PC-9 (cell line): Measurements from ENCODE around the gene SCT. TPM values are rescaled to one million over a fixed set of nuclear protein-coding genes. Genes with fewer than 3 reads are reported as not detected.

Source experiments
- BruUV-seq: library from RNA; stranded (reverse); fragments of 400-500 nt; replicated peaks from 2 replicates; lab custom pipeline; 2021; lab: Mats Ljungman, UMichigan
- CTCF ChIA-PET: fragments of 300-600 bp; sonication (Branson Sonifier 250); formaldehyde crosslinking; loops from one replicate; lab custom pipeline; 2022; ENCODE audit warnings: antibody characterized with exemption; lab: Charles Lee
- POLR2A ChIA-PET: fragments of 300-600 bp; sonication (Branson Sonifier 250); formaldehyde crosslinking; loops from one replicate; lab custom pipeline; 2022; ENCODE audit warnings: antibody characterized with exemption; ENCODE audit not compliant: unreplicated experiment; lab: Charles Lee
- DNase-seq, 2 experiments: peaks; one replicate each; pipeline versions ENCODE4 v3.0.0 to v3.0.0-alpha.2; 2015 to 2022; ENCODE audit warnings: mixed read lengths in 1 of 2
- H2AFZ ChIP-seq: fragments of 200-600 bp; sonication (generic); 2 replicates; pipeline ENCODE4 v1.8.1; 2017; ENCODE audit warnings: antibody characterized with exemption
- H3F3A ChIP-seq: fragments of 200-600 bp; sonication (generic); 2 replicates; pipeline ENCODE4 v1.8.1; 2017; ENCODE audit warnings: antibody characterized with exemption, mild to moderate bottlenecking, low read depth; ENCODE audit not compliant: insufficient read depth
- H3K27ac ChIP-seq: fragments of 200-600 bp; sonication (generic); 2 replicates; pipeline ENCODE4 v1.6.1; 2016; ENCODE audit warnings: mixed run types
- H3K27me3 ChIP-seq: fragments of 200-600 bp; sonication (generic); 2 replicates; pipeline ENCODE4 v1.6.1; 2016; ENCODE audit warnings: low read depth, mixed run types; ENCODE audit not compliant: insufficient read depth
- H3K36me3 ChIP-seq: fragments of 200-600 bp; sonication (generic); 2 replicates; pipeline ENCODE4 v1.6.1; 2016; ENCODE audit warnings: low read depth, mixed run types
- H3K4me1 ChIP-seq: fragments of 200-600 bp; sonication (generic); replicated peaks from 2 replicates; pipeline ENCODE4 v1.6.1; 2016; ENCODE audit warnings: mixed run types; ENCODE audit not compliant: insufficient read depth
- H3K4me2 ChIP-seq: fragments of 200-600 bp; sonication (generic); 2 replicates; pipeline ENCODE4 v1.6.1; 2017; ENCODE audit warnings: mixed run types
- H3K4me3 ChIP-seq: fragments of 200-600 bp; sonication (generic); 2 replicates; pipeline ENCODE4 v1.6.1; 2016; ENCODE audit warnings: mixed run types
- H3K79me2 ChIP-seq: fragments of 200-600 bp; sonication (generic); 2 replicates; pipeline ENCODE4 v1.6.1; 2017; ENCODE audit warnings: low read depth, mixed run types
- H3K9me2 ChIP-seq: fragments of 200-600 bp; sonication (generic); 2 replicates; pipeline ENCODE4 v1.8.1; 2017; ENCODE audit warnings: mild to moderate bottlenecking; ENCODE audit not compliant: insufficient read depth
- H3K9me3 ChIP-seq: fragments of 200-600 bp; sonication (generic); 2 replicates; pipeline ENCODE4 v1.8.1; 2016; ENCODE audit warnings: low read depth; ENCODE audit not compliant: insufficient read depth
- H4K20me1 ChIP-seq: fragments of 200-600 bp; sonication (generic); 2 replicates; pipeline ENCODE4 v1.8.1; 2017; ENCODE audit not compliant: insufficient read depth
- EZH2 ChIP-seq: fragments of 200-600 bp; sonication (generic); IDR thresholded peaks from 2 replicates; pipeline ENCODE4 v1.8.0; 2017; ENCODE audit warnings: antibody characterized with exemption, low read depth
- intact Hi-C: fragments of 100-400 bp; cut with micrococcal nuclease; formaldehyde crosslinking; loops from one replicate; pipeline ENCODE4 v1.10.0; 2022; ENCODE audit not compliant: unreplicated experiment
- total RNA-seq: library from RNA; stranded (reverse); gene quantifications from 2 replicates; pipeline ENCODE4 v1.2.3, GENCODE V29; 2021
- TF ChIP-seq, protein P1 (sequence below): fragments of 200-600 bp; sonication (generic); conservative IDR thresholded peaks from 2 replicates; pipeline ENCODE4 v1.6.1; 2017; ENCODE audit warnings: mixed run types, antibody characterized with exemption, mild to moderate bottlenecking, moderate library complexity

SCT gene
- total RNA-seq, 1 experiment from 2014 or later = not detected

DNA sequence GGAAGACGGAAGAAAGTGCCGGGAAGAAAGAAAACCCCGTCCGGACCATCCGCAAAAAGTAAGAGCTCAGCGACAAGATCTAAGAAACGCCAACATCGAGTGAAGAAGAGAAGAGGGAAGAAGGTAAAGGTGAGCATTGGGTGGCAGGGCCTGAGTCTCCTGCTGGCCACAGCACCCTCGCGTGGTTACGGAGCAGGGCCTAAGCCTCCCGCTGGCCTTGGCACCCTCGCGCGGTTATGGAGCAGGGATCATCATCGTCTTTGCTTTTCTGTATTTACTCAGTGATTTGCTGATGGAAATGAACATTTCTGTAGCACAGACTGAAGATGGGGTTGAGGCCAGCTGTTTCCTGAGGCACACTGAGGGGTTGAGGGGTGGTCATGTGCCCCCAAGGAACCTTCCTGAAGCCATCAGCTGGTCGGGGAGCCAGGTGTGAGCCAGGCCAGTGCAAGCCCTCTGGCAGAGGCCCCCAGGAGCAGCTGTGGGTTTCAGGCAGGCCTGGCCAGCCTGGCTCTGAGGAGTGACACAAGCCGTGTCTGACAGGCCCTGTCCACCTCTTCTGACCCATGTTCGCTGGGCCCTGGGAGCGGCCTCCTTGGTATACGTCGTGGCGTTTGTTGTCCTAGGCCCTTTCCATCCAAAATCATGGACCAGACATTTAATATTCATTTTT is 25.3 kb downstream of the SCT start:
- CTCF ChIA-PET = no interaction called here
- POLR2A ChIA-PET = no interaction called here
- intact Hi-C loops = no loop called here

DNA sequence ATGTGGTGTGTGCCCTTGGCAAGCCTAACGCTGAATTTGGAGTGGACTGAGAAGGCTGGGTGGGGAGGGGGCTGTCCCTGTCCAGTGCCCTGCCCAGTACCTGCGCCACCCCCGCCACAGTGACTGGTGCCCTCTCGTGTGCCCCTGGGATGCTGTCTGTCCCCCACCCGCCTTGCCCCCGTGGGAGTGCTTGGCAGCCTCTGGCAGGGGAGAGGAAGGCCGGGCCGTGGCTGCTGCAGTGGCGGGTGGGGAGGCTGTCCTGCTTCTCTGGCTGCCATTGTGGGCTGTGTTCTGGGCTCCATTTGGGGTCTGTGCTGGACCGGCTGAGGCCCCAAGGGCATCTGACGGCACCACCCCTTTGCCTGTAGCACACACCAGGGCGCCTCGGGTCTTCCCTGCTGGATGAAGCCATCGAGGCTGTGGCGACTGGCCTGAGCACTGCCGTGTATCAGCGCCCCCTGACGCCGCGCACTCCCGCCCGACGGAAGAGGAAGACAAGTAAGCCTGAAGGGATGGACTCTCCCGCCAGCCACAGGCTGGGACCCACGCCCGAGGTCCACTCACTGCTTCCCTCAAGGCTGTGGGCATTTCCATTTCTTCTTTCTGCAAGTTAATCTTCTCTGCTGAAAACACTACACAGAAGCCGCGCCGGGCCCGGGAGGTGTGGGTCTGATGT is 28.8 kb downstream of the SCT start:
- no peak for TF ChIP-seq EZH2
- TF ChIP-seq, protein P1, sequence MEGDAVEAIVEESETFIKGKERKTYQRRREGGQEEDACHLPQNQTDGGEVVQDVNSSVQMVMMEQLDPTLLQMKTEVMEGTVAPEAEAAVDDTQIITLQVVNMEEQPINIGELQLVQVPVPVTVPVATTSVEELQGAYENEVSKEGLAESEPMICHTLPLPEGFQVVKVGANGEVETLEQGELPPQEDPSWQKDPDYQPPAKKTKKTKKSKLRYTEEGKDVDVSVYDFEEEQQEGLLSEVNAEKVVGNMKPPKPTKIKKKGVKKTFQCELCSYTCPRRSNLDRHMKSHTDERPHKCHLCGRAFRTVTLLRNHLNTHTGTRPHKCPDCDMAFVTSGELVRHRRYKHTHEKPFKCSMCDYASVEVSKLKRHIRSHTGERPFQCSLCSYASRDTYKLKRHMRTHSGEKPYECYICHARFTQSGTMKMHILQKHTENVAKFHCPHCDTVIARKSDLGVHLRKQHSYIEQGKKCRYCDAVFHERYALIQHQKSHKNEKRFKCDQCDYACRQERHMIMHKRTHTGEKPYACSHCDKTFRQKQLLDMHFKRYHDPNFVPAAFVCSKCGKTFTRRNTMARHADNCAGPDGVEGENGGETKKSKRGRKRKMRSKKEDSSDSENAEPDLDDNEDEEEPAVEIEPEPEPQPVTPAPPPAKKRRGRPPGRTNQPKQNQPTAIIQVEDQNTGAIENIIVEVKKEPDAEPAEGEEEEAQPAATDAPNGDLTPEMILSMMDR = no peak
- no TSS peak for BruUV-seq

More for the DNA sequence above, 25.3 kb downstream of the SCT start:
- no peaks in the 10 kb centered on the region for H3K9me3 ChIP-seq
- no peaks in the 10 kb centered on the region for H3K79me2 ChIP-seq
- no peak overlapping the region for H3K4me2 ChIP-seq
- H3F3A ChIP-seq = no peaks in the 10 kb centered on the region
- H3K27ac ChIP-seq = no peak overlapping the region
- no peaks in the 10 kb centered on the region for H3K27me3 ChIP-seq
- TF ChIP-seq EZH2 = no peak
- TF ChIP-seq, protein P1 = no peak
- H3K4me3 ChIP-seq = no peak overlapping the region
- no TSS peak for BruUV-seq
- DNase-seq = no peak
- H2AFZ ChIP-seq = no peak overlapping the region
- no peaks in the 10 kb centered on the region for H3K9me2 ChIP-seq
- H4K20me1 ChIP-seq = no peaks in the 10 kb centered on the region; the same call in 1 of the 2 replicates
- no peaks in the 10 kb centered on the region for H3K36me3 ChIP-seq
- no peaks in the 10 kb centered on the region for H3K4me1 ChIP-seq

DNA sequence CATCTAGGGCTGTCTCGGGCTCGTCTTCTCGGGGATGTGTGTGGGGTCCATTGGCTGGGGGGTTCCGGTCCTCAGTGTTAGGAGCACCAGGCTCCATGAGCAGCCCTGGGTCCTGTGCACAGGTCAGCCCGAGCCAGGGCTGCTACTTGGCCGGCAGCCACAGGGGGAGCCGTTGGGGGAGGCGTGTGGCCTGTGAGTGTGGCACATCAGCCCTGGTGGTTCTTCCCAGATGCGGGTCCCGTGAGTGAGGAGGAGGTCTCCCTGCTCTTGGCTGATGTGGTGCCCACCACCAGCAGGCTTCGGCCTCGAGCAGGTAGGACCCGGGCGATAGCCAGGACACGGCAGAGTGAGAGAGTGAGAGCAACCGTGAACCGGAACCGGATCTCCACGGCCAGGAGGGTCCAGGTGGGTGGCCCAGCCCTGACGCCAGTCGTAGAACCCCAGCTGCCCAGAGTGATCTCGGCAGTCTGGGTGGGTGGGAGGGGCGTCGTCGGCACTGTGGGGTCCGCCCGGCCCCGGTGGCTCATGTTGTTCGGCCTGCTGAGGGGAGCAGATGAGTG is 29.7 kb downstream of the SCT start:
- TF ChIP-seq, protein P1 = no peak; the same call in 1 of the 2 replicates
- TF ChIP-seq EZH2 = no peak
- H4K20me1 ChIP-seq = peaks cover 4% of the 10 kb centered on the region
- ChIA-PET CTCF (no interaction called here), POLR2A (no interaction called here)
- no peak overlapping the region for H3K27ac ChIP-seq
- no peak for DNase-seq
- no peak overlapping the region for H3K4me2 ChIP-seq
- H3K4me3 ChIP-seq = no peak overlapping the region
- H3F3A ChIP-seq = no peaks in the 10 kb centered on the region
- BruUV-seq = no TSS peak
- no peaks in the 10 kb centered on the region for H3K27me3 ChIP-seq
- H3K9me3 ChIP-seq = no peaks in the 10 kb centered on the region
- H3K79me2 ChIP-seq = no peaks in the 10 kb centered on the region
- H3K9me2 ChIP-seq = no peaks in the 10 kb centered on the region
- H3K4me1 ChIP-seq = no peaks in the 10 kb centered on the region
- no peaks in the 10 kb centered on the region for H3K36me3 ChIP-seq
- intact Hi-C loops = no loop called here
- no peak overlapping the region for H2AFZ ChIP-seq

More for the DNA sequence above, 28.8 kb downstream of the SCT start:
- H3K36me3 ChIP-seq = no peaks in the 10 kb centered on the region
- H4K20me1 ChIP-seq = peaks cover 4% of the 10 kb centered on the region
- H3K27ac ChIP-seq = no peak overlapping the region
- no peaks in the 10 kb centered on the region for H3F3A ChIP-seq
- no peaks in the 10 kb centered on the region for H3K79me2 ChIP-seq
- H3K4me1 ChIP-seq = no peaks in the 10 kb centered on the region
- no peak overlapping the region for H2AFZ ChIP-seq
- no peaks in the 10 kb centered on the region for H3K9me3 ChIP-seq
- no peaks in the 10 kb centered on the region for H3K9me2 ChIP-seq
- DNase-seq = no peak
- ChIA-PET POLR2A (no interaction called here), CTCF (no interaction called here)
- H3K4me2 ChIP-seq = no peak overlapping the region
- intact Hi-C loops = no loop called here
- H3K27me3 ChIP-seq = no peaks in the 10 kb centered on the region
- no peak overlapping the region for H3K4me3 ChIP-seq
